ENCODE data around the gene PPP4R2.

GRCh38 chr3:72960812-72961518 lies 35.6 kb upstream of the PPP4R2 start:
- TF ChIP-seq CTCF (conservative IDR thresholded peaks at IDR 0.05), result no peak
- TF ChIP-seq ZFX (IDR thresholded peaks at IDR 0.05), result no peak

Data from C4-2B (cell line).